ENCODE data around the gene IL17RD. TPM values are rescaled to one million over a fixed set of nuclear protein-coding genes. Genes with fewer than 3 reads are reported as not detected.

Gene IL17RD
- total and polyA plus RNA-seq, 10 of the 15 experiments (the other 5 are each of a cell fraction or from before 2014, with no cell fraction given), result 0.01 to 0.08 (median 0.04) TPM; not detected in 3

DNA sequence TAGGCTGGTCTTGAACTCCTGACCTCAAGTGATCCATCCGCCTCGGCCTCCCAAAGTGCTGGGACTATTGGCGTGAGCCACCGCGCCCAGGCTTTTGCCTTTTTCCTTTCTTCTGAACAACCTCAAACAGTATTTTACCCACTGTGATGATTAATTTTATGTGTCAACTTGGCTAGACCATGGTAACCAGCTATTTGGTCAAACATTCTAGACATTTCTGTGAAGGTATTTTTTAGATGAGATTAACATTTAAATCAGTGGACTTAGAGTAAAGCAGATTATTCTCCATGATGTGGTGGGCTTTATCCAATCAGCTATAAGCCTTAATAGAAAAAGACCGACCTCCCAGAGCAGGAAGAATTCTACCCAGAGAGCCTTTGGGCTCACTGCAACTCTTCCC lies 98.7 kb downstream of the IL17RD start:
- ChIA-PET POLR2A (no interaction called here), SMC1A (ENCODE audit: uncharacterized antibody, unreplicated experiment) (interaction anchor here (1.2 to 1.4 kb wide), 2 partner anchors 9 to 46 kb away, joined by 3 to 4 read pairs; no protein-coding TSS in a partner anchor), CTCF (interaction anchor here (1.4 to 6.4 kb wide), 3 partner anchors 62 to 78 kb away, joined by 4 to 29 read pairs (median 5); no protein-coding TSS in a partner anchor), RAD21 (ENCODE audit: unreplicated experiment) (interaction anchor here (0.6 kb wide), 1 partner anchor 11 kb away, joined by 3 read pairs; no protein-coding TSS in a partner anchor)
- Histone ChIP-seq H3K36me3 (ENCODE audit: control insufficient read depth in 2 of 2, insufficient read depth in 2 of 2, low read length in 1 of 2) (no peaks in the 10 kb centered on the region), H3K79me2 (ENCODE audit: control insufficient read depth, insufficient read depth, low read length) (no peaks in the 10 kb centered on the region), H2AFZ (ENCODE audit: control insufficient read depth, low read depth, low read length) (no peak overlapping the region), H3K27me3 (replicated peaks in 1 of 2; ENCODE audit: control insufficient read depth in 2 of 2, insufficient read depth in 2 of 2, low read length in 1 of 2) (no peaks in the 10 kb centered on the region), H3K9ac (ENCODE audit: control insufficient read depth, insufficient read depth, low read length) (no peak overlapping the region), H3K4me2 (ENCODE audit: control insufficient read depth, insufficient read depth) (no peak overlapping the region), H3K27ac (ENCODE audit: control insufficient read depth, insufficient read depth) (no peak overlapping the region), H3K4me1 (ENCODE audit: control insufficient read depth, insufficient read depth, low read length) (peaks cover 4% of the 10 kb centered on the region), H3K4me3 (no peak overlapping the region), H4K20me1 (ENCODE audit: control insufficient read depth, insufficient read depth) (no peaks in the 10 kb centered on the region), H3K9me3 (replicated peaks; ENCODE audit: control insufficient read depth, insufficient read depth, low read length) (no peaks in the 10 kb centered on the region; the same call in 1 of the 3 replicates)
- FAIRE-seq, result no peak
- no TSS peak for BruUV-seq (replicated peaks)
- intact Hi-C loops (cut with micrococcal nuclease; ENCODE audit: unreplicated experiment) (loop anchor here (10.0 kb wide), 1 partner anchor 362 kb away; no protein-coding TSS in a partner anchor), in situ Hi-C loops (cut with MboI) (no loop called here)
- 97% methylated on average over 6 of the region's 6 CpGs for WGBS (ENCODE audit: insufficient coverage, insufficient replicate concordance, low lambda C conversion rate, missing lambda C conversion rate)
- DNase-seq (ENCODE audit: low read depth, low spot score), result no peak
- no peak for ATAC-seq
- no peak for TF ChIP-seq STAT3 (IDR thresholded peaks at IDR 0.05; ENCODE audit: low read depth, low read length)
- TF ChIP-seq KDM1A (IDR thresholded peaks at IDR 0.05; ENCODE audit: borderline replicate concordance), result no peak
- no peak for TF ChIP-seq KLF5 (IDR thresholded peaks at IDR 0.05; ENCODE audit: partially characterized antibody)
- no peak for TF ChIP-seq MYB (IDR thresholded peaks at IDR 0.05; ENCODE audit: borderline replicate concordance, low read depth, low read length)
- TF ChIP-seq, protein P1, sequence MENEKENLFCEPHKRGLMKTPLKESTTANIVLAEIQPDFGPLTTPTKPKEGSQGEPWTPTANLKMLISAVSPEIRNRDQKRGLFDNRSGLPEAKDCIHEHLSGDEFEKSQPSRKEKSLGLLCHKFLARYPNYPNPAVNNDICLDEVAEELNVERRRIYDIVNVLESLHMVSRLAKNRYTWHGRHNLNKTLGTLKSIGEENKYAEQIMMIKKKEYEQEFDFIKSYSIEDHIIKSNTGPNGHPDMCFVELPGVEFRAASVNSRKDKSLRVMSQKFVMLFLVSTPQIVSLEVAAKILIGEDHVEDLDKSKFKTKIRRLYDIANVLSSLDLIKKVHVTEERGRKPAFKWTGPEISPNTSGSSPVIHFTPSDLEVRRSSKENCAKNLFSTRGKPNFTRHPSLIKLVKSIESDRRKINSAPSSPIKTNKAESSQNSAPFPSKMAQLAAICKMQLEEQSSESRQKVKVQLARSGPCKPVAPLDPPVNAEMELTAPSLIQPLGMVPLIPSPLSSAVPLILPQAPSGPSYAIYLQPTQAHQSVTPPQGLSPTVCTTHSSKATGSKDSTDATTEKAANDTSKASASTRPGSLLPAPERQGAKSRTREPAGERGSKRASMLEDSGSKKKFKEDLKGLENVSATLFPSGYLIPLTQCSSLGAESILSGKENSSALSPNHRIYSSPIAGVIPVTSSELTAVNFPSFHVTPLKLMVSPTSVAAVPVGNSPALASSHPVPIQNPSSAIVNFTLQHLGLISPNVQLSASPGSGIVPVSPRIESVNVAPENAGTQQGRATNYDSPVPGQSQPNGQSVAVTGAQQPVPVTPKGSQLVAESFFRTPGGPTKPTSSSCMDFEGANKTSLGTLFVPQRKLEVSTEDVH (IDR thresholded peaks at IDR 0.05; ENCODE audit: low read depth, partially characterized antibody), result no peak
- no peak for TF ChIP-seq SIX5 (IDR thresholded peaks at IDR 0.05; ENCODE audit: low read depth, low read length, severe bottlenecking)
- TF ChIP-seq, protein P2, sequence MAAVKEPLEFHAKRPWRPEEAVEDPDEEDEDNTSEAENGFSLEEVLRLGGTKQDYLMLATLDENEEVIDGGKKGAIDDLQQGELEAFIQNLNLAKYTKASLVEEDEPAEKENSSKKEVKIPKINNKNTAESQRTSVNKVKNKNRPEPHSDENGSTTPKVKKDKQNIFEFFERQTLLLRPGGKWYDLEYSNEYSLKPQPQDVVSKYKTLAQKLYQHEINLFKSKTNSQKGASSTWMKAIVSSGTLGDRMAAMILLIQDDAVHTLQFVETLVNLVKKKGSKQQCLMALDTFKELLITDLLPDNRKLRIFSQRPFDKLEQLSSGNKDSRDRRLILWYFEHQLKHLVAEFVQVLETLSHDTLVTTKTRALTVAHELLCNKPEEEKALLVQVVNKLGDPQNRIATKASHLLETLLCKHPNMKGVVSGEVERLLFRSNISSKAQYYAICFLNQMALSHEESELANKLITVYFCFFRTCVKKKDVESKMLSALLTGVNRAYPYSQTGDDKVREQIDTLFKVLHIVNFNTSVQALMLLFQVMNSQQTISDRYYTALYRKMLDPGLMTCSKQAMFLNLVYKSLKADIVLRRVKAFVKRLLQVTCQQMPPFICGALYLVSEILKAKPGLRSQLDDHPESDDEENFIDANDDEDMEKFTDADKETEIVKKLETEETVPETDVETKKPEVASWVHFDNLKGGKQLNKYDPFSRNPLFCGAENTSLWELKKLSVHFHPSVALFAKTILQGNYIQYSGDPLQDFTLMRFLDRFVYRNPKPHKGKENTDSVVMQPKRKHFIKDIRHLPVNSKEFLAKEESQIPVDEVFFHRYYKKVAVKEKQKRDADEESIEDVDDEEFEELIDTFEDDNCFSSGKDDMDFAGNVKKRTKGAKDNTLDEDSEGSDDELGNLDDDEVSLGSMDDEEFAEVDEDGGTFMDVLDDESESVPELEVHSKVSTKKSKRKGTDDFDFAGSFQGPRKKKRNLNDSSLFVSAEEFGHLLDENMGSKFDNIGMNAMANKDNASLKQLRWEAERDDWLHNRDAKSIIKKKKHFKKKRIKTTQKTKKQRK (IDR thresholded peaks at IDR 0.05; ENCODE audit: low read depth, low read length), result no peak
- TF ChIP-seq, protein P3, sequence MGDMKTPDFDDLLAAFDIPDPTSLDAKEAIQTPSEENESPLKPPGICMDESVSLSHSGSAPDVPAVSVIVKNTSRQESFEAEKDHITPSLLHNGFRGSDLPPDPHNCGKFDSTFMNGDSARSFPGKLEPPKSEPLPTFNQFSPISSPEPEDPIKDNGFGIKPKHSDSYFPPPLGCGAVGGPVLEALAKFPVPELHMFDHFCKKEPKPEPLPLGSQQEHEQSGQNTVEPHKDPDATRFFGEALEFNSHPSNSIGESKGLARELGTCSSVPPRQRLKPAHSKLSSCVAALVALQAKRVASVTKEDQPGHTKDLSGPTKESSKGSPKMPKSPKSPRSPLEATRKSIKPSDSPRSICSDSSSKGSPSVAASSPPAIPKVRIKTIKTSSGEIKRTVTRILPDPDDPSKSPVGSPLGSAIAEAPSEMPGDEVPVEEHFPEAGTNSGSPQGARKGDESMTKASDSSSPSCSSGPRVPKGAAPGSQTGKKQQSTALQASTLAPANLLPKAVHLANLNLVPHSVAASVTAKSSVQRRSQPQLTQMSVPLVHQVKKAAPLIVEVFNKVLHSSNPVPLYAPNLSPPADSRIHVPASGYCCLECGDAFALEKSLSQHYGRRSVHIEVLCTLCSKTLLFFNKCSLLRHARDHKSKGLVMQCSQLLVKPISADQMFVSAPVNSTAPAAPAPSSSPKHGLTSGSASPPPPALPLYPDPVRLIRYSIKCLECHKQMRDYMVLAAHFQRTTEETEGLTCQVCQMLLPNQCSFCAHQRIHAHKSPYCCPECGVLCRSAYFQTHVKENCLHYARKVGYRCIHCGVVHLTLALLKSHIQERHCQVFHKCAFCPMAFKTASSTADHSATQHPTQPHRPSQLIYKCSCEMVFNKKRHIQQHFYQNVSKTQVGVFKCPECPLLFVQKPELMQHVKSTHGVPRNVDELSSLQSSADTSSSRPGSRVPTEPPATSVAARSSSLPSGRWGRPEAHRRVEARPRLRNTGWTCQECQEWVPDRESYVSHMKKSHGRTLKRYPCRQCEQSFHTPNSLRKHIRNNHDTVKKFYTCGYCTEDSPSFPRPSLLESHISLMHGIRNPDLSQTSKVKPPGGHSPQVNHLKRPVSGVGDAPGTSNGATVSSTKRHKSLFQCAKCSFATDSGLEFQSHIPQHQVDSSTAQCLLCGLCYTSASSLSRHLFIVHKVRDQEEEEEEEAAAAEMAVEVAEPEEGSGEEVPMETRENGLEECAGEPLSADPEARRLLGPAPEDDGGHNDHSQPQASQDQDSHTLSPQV (IDR thresholded peaks at IDR 0.05), result no peak
- TF ChIP-seq, protein P4, sequence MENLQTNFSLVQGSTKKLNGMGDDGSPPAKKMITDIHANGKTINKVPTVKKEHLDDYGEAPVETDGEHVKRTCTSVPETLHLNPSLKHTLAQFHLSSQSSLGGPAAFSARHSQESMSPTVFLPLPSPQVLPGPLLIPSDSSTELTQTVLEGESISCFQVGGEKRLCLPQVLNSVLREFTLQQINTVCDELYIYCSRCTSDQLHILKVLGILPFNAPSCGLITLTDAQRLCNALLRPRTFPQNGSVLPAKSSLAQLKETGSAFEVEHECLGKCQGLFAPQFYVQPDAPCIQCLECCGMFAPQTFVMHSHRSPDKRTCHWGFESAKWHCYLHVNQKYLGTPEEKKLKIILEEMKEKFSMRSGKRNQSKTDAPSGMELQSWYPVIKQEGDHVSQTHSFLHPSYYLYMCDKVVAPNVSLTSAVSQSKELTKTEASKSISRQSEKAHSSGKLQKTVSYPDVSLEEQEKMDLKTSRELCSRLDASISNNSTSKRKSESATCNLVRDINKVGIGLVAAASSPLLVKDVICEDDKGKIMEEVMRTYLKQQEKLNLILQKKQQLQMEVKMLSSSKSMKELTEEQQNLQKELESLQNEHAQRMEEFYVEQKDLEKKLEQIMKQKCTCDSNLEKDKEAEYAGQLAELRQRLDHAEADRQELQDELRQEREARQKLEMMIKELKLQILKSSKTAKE (IDR thresholded peaks at IDR 0.05; ENCODE audit: low read depth, poor library complexity, severe bottlenecking), result no peak
- no peak for TF ChIP-seq FOS (IDR thresholded peaks at IDR 0.05; ENCODE audit: borderline replicate concordance, extremely low read depth, insufficient read length)
- no peak for TF ChIP-seq MEF2A (IDR thresholded peaks at IDR 0.05; ENCODE audit: insufficient read depth, low read depth, low read length)

All from GM12878 (cell line).